Fibroblast of the aortic adventitia (primary cell): ENCODE measurements around the gene NRG2. TPM values are rescaled to one million over a fixed set of nuclear protein-coding genes. Genes with fewer than 3 reads are reported as not detected.

Experiments
- DNase-seq: peaks from one replicate; pipeline ENCODE4 v3.0.0-alpha.2; 2010; ENCODE audit warnings: low read depth
- H3K4me3 ChIP-seq: 2 replicates; pipeline ENCODE4 v1.5.1; 2011; ENCODE audit warnings: low read depth, mild to moderate bottlenecking, control low read depth, low read length, moderate library complexity
- CTCF ChIP-seq: IDR thresholded peaks from 2 replicates; pipeline ENCODE4 v1.5.1; 2011; ENCODE audit warnings: mild to moderate bottlenecking, low read length, control low read depth, inconsistent platforms; ENCODE audit not compliant: insufficient read depth
- total RNA-seq: library from RNA; depleted of rRNA; stranded (reverse); fragments of >200 nt; gene quantifications from 2 replicates; pipeline ENCODE4 v1.2.3, GENCODE V29; 2012; ENCODE audit warnings: low replicate concordance

Gene NRG2
- total RNA-seq, 1 donor = 0.36 TPM

GRCh38 chr5:139820606-139821005 is 222.5 kb downstream of the NRG2 start:
- H3K4me3 ChIP-seq = no peak overlapping the region
- DNase-seq = no peak
- TF ChIP-seq CTCF = no peak

GRCh38 chr5:139820130-139820529 is 223.0 kb downstream of the NRG2 start:
- no peak overlapping the region for H3K4me3 ChIP-seq
- no peak for DNase-seq
- TF ChIP-seq CTCF = no peak

- DNase-seq = no peak
- H3K4me3 ChIP-seq = no peak overlapping the region
- TF ChIP-seq CTCF = no peak
Measured at GRCh38 chr5:139817970-139818369, 225.1 kb downstream of the NRG2 start.

DNA sequence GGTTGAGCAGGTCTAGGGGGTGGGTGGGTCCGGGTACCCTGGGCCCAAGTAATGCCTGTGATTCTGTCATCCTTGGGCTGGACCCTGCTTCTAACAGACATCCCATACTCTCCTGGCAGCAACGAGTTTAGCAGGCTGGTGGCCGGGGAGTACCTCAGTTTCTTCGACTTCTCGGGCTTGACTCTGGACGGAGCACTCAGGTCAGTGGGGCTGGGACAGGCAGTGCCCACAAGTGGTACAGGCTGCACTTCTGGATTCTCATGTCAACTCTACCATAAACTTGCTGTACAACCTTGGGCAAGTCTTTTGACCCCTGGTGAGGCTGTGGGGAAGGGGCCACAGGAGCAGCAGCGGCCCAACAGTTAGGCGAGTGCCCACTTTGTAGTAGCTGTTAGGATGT is 225.7 kb downstream of the NRG2 start:
- no peak for TF ChIP-seq CTCF
- no peak overlapping the region for H3K4me3 ChIP-seq
- no peak for DNase-seq

GRCh38 chr5:139816566-139816965 is 226.5 kb downstream of the NRG2 start:
- DNase-seq = no peak
- TF ChIP-seq CTCF = no peak
- no peak overlapping the region for H3K4me3 ChIP-seq

- TF ChIP-seq CTCF = no peak
- H3K4me3 ChIP-seq = no peak overlapping the region
- no peak for DNase-seq
Measured at GRCh38 chr5:139814704-139815280, 228.3 kb downstream of the NRG2 start.

DNA sequence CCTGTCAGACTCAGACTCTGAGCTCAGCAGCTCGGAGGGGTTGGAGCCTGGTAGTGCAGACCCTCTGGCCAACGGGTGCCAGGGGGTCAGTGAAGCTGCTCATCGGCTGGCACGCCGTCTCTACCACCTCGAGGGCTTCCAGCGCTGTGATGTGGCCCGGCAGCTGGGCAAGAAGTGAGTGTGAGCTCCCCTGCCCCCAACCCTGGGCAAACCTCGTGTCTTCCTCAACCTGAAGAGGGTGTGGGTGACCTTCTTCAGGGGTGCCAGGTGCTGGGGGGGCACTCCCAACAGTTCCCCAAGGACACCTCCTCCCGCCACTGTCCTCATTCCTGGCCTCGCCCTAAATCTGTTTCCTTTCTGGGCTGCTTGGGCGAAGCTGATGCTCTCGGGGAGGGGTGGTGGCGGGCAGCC is 228.9 kb downstream of the NRG2 start:
- no peak for TF ChIP-seq CTCF
- DNase-seq = no peak
- no peak overlapping the region for H3K4me3 ChIP-seq
